Measurements from ENCODE around the gene CELF4. TPM values are rescaled to one million over a fixed set of nuclear protein-coding genes. Genes with fewer than 3 reads are reported as not detected.

The CELF4 gene
- total RNA-seq, 3 donors from 2014 or later, result 1.0 TPM; not detected in 2

- TF ChIP-seq CTCF (IDR thresholded peaks at IDR 0.05), result no peak
- no peak for TF ChIP-seq POLR2AphosphoS5 (IDR thresholded peaks at IDR 0.05)
- intact Hi-C loops (cut with DNase I; ENCODE audit: low total_unique reads), result no loop called here
- H3K4me3 ChIP-seq, result no peak overlapping the region
- no peak for DNase-seq (ENCODE audit: low spot score in 2 of 2)
- no peaks in the 10 kb centered on the region for H3K4me1 ChIP-seq
- H3K9me3 ChIP-seq, result no peaks in the 10 kb centered on the region
- no peaks in the 10 kb centered on the region for H3K27me3 ChIP-seq
- H3K27ac ChIP-seq, result no peak overlapping the region
- no peaks in the 10 kb centered on the region for H3K36me3 ChIP-seq
Observed at GRCh38 chr18:37405772-37406171, 159.8 kb downstream of the CELF4 start.

- H3K36me3 ChIP-seq, result no peaks in the 10 kb centered on the region
- TF ChIP-seq POLR2A (IDR thresholded peaks at IDR 0.05), result no peak
- no peak for TF ChIP-seq POLR2AphosphoS5 (IDR thresholded peaks at IDR 0.05)
- no peak for TF ChIP-seq CTCF (IDR thresholded peaks at IDR 0.05)
Observed at GRCh38 chr18:37405229-37405628, 160.4 kb downstream of the CELF4 start.

GRCh38 chr18:37403788-37404187, 161.8 kb downstream of the CELF4 start:
- intact Hi-C loops (cut with DNase I; ENCODE audit: low total_unique reads), result no loop called here
- H3K27ac ChIP-seq, result no peak overlapping the region

More at GRCh38 chr18:37405229-37405628, 160.4 kb downstream of the CELF4 start:
- intact Hi-C loops (cut with DNase I; ENCODE audit: low total_unique reads), result no loop called here
- no peak overlapping the region for H3K27ac ChIP-seq
- H3K4me1 ChIP-seq, result no peaks in the 10 kb centered on the region
- no peak overlapping the region for H3K4me3 ChIP-seq
- no peaks in the 10 kb centered on the region for H3K27me3 ChIP-seq
- H3K9me3 ChIP-seq, result no peaks in the 10 kb centered on the region
- DNase-seq (ENCODE audit: low spot score in 2 of 2), result no peak

GRCh38 chr18:37403100-37403781, 162.4 kb downstream of the CELF4 start:
- no peak for TF ChIP-seq POLR2AphosphoS5 (IDR thresholded peaks at IDR 0.05)
- TF ChIP-seq CTCF (IDR thresholded peaks at IDR 0.05), result no peak
- no peak for TF ChIP-seq POLR2A (IDR thresholded peaks at IDR 0.05)
- H3K27me3 ChIP-seq, result no peaks in the 10 kb centered on the region

More at GRCh38 chr18:37403788-37404187, 161.8 kb downstream of the CELF4 start:
- no peak for DNase-seq (ENCODE audit: low spot score in 2 of 2)
- no peak for TF ChIP-seq POLR2A (IDR thresholded peaks at IDR 0.05)
- Histone ChIP-seq H3K9me3 (no peaks in the 10 kb centered on the region), H3K36me3 (no peaks in the 10 kb centered on the region), H3K4me1 (no peaks in the 10 kb centered on the region), H3K4me3 (no peak overlapping the region), H3K27me3 (no peaks in the 10 kb centered on the region)

GRCh38 chr18:37402735-37403099, 162.9 kb downstream of the CELF4 start:
- Histone ChIP-seq H3K27me3 (no peaks in the 10 kb centered on the region), H3K4me3 (no peak overlapping the region), H3K4me1 (no peaks in the 10 kb centered on the region), H3K27ac (no peak overlapping the region), H3K36me3 (no peaks in the 10 kb centered on the region), H3K9me3 (no peaks in the 10 kb centered on the region)
- no peak for DNase-seq (ENCODE audit: low spot score in 2 of 2)
- TF ChIP-seq CTCF (IDR thresholded peaks at IDR 0.05) (no peak), POLR2AphosphoS5 (IDR thresholded peaks at IDR 0.05) (no peak), POLR2A (IDR thresholded peaks at IDR 0.05) (no peak)
- intact Hi-C loops (cut with DNase I; ENCODE audit: low total_unique reads), result no loop called here

More at GRCh38 chr18:37403100-37403781, 162.4 kb downstream of the CELF4 start:
- Histone ChIP-seq H3K9me3 (no peaks in the 10 kb centered on the region), H3K36me3 (no peaks in the 10 kb centered on the region), H3K4me3 (no peak overlapping the region), H3K27ac (no peak overlapping the region), H3K4me1 (no peaks in the 10 kb centered on the region)
- intact Hi-C loops (cut with DNase I; ENCODE audit: low total_unique reads), result no loop called here
- no peak for DNase-seq (ENCODE audit: low spot score in 2 of 2)

Data from breast epithelium (tissue), 4 donors.